IPS-18c (cell line): Measurements from ENCODE around the gene SMIM14.
"Not testable (repeated sequence)": the region's sequence is repeated elsewhere in the genome, so short reads cannot be mapped to it uniquely, and the experiment has no call there.

Experiments used
- H3K4me3 ChIP-seq: 2 replicates; pipeline ENCODE4 v1.7.0; 2013; ENCODE audit warnings: low read depth, mild to moderate bottlenecking, low read length, moderate library complexity; ENCODE audit not compliant: insufficient read depth
- H3K9me3 ChIP-seq: one replicate; pipeline ENCODE4 v1.6.1; 2013; ENCODE audit warnings: mild to moderate bottlenecking, low read length, moderate library complexity; ENCODE audit not compliant: control insufficient read depth, insufficient read depth

The SMIM14 gene

DNA sequence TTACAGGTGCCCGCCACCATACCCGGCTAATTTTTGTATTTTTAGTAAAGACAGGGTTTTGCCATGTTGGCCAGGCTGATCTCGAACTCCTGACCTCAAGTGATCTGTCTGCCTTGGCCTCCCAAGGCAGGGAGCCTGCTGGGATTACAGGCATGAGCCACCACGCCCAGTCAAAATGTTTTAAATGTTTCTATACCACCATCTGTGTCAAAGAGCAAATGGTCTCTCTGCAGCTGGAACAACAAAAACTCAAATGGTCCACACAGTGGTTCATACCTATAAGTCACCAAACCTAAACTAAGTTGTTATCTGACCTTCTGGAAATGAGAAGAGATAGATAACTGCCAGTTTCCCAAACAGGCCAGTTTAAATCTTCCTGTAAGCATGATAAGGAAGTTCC is 12.9 kb upstream of the SMIM14 start:
- not testable (repeated sequence) for H3K9me3 ChIP-seq, H3K4me3 ChIP-seq

DNA sequence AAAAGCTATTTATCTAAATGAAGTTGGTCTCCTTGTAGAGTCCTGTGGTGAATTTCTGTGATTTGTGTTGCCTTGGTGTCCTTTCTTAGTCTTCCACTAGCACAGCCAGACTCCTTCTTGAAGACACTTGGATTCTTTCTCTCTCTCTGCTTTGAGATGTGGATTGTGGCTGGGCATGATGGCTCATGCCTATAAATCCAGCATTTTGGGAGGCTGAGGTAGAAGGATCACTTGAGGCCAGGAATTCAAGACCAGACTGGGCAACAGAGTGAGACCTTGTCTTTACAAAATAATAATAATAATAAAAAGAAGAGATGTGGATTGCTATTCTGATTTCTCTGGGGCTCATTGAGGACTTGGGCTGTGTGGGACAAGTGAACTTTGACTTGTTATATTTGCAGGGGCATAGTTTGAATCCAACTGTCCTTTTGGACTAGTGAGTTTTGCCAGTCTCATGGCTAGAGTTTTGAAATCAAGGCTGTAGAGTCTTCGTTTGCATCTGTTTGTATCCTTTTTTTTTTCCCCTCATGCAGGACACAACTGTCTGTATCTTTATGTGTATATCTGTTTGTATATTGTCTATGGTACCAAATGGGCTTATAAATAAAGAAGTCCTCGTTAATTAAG is 11.1 kb upstream of the SMIM14 start:
- no peaks in the 10 kb centered on the region for H3K9me3 ChIP-seq
- no peak overlapping the region for H3K4me3 ChIP-seq

DNA sequence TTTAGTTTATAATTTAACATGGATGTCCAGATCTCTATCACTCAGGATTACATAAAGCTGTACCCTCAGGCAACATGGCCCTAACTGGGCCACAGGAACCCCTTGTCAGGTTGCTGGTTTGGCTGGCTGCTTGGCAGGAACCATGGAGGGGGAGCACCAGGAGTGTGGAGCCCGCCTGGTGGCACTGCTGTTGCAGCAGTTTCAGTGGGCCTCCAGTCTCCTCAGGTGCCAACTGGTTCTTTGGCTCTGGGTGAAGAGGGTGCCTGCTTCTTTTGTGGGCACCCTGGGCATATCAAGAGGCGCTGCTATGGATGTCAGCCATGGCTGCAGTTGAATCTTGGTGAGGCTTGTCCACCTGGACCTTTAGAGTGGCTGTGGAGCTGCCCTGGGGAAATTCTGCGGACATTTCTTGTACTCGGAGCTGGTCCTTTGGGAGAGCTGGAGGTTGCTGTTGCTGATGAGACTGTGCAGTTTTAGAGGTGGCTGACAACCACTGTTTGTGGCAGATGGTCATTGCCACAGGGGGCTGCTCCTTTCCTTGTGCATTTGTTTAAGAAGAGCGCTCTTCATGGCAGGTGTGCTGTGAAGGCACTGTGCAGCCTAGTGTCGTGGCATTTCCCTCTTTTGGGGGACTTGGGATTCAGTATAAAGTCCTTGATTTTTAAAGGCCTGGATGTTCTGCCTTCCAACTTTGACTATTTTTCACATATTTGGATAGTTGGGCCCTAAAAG is 10.3 kb upstream of the SMIM14 start:
- H3K9me3 ChIP-seq, result no peaks in the 10 kb centered on the region
- H3K4me3 ChIP-seq, result no peak overlapping the region

DNA sequence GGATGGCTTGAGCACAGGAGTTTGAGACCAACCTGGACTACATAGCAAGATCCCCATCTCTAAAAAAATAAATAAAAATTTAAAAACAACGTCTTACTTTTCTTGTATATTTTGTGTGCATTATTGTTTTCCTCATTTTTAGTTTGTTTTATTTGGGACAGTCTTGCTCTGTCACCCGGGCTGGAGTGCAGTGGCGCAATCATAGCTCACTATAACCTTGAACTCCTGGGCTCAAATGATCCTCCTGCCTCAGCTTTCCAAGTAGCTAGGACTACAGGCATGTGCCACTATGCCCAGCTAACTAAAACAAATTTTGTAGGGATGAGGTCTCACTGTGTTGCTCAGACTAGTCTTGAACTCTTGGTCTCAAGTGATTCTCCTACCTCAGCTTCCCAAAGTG is 9.5 kb upstream of the SMIM14 start:
- Histone ChIP-seq H3K4me3 (no peak overlapping the region), H3K9me3 (no peaks in the 10 kb centered on the region)

DNA sequence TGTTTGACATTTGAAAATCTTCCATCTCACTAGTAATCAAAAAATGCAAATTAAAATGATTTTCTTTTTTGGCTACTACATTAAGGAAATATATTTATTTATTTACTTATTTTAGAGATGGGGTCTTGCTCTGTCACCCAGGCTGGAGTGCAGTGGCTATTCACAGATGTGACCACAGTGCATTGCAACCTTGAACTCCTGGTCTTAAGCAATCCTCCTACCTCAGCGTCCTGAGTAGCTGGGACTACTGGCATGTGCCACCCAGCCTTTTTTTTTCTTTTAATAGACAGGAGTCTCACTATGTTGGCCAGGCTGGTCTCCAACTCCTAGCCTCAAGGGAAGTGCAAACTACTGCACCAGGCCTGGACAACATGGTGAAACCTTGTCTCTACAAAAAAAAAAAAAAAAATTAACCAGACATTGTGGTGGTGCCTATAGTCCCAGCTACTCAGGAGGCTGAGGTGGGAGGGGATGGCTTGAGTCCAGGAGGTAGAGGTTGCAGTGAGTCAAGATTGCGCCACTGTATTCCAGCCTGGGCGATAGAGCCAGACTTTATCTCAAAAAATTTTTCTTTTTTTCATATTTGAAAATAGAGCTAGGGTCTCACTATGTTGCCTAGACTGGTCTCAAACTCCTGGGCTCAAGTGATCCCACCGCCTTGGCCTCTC is 4.4 kb upstream of the SMIM14 start:
- H3K4me3 ChIP-seq, result no peak overlapping the region
- H3K9me3 ChIP-seq, result no peaks in the 10 kb centered on the region

DNA sequence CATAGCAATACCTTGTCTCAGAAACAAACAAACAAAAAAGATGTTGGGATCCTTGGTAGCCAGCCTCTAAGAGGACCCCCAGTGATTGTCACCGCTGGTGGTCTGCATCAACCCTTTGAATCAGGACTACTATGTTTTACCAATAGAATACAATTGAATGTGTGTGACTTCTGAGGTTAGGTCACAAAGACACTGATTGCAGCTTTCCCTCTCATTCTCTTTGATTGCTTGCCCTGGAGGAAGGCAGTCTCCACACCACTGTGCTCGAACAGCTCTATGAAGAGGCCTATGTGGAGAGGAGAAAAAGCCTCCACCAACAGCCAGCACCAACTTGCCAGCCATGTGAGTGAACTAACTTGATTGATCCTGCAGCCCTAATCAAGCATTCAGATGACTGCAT is 2.8 kb upstream of the SMIM14 start:
- Histone ChIP-seq H3K9me3 (no peaks in the 10 kb centered on the region), H3K4me3 (no peak overlapping the region)

DNA sequence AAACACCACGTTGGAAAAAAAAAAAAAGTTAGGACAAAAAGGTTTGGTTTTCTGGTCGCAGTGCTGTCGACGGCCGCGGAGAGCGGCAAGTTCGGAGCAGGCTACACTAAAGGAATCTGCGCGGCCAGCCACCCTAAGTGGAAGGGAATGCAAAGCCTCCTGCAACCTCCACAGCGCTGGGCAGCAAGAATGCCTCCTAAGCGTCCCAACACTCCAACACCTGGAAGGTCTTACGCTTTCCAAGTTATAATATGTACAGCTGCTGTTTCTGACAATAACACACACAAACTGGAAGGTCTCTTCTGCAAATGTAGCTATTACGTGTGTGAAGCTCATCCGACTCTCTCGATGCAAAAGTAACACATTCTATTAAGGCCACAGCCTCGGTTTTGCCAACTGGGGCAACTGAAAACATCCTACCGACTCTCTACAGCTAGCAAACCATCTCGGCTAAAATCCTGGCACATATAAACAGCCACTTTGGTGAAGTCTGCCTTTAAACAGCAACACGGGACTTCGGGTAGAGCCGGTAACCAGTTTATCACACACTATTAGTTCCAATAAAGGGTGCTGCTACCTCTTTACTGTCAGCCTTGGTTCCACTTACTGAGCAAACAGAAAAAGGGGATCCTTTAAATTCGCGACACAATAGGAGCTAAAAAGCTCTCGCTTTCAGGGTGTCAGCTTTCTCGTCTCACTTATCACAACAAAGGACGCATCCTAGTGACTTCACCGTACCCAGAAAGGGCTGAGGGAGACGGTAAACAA is 895 bp downstream of the SMIM14 start:
- Histone ChIP-seq H3K9me3 (no peaks in the 10 kb centered on the region), H3K4me3 (peak overlapping the region; percentile 65)

DNA sequence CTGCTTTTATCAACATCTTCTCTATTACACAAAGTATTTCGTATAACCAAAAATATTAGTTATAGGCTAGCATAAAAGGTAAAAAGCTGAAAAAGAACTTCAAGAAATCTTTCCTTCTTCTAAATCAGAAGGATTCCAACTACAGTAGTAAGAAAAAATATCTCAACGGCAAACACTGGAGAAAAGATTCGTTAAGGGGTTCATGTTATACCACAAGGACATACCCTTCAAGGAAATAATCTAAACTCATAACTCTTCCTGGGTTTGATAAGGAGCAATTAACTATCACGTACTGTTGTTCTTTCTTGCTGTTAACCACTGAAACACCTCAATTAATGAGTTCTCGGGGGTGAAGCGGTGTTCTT is 1.5 kb downstream of the SMIM14 start:
- H3K9me3 ChIP-seq, result no peaks in the 10 kb centered on the region
- H3K4me3 ChIP-seq, result peak overlapping the region; percentile 65

DNA sequence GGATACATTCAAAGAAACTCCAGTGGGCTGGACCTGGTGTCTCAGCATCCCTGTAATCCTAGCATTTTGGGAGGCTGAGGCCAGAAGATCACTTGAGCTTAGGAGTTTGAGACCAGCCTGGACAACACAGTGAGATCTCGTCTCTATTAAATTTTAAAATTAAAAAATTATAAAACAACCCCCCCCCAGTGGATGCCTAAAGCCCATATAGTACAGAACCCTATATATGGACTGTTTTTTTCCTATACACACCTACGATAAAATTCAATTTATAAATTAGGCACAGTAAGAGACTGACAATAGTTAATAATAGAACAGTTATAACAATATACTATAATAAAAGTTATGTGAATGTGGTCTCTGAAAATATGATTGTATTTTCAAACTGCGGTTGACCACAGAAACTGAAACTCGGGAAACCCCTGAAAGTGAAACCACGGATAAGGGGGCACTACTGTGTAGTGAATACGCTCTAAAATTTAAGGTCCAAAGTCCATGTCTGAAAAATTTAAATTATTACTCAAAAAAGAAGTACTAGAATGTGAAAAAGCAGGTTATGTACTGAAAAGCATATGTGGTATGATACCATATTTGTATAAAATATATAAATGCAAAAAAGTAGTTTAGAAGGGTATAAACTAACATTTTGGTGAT is 2.0 kb downstream of the SMIM14 start:
- H3K4me3 ChIP-seq, result no peak overlapping the region; the same call in 1 of the 2 replicates
- H3K9me3 ChIP-seq, result no peaks in the 10 kb centered on the region

DNA sequence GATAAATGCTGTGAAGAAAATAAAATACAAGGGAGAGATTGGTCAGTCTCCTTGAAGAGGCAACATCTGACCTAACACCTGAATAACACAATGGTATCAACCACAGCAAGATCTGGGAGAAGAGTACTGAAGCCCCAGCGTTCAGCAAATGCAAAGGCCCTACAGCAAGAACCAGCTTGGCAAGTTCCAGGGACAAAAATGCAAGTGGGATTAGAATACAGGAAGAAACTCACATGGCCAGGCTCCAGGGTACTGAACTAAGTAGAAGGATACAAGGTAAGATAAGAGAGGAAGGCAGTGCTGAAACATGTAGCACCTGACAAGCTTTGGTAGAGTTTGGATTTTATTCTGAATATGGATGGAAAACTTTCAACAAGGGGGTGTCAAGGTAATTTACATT is 3.6 kb downstream of the SMIM14 start:
- H3K4me3 ChIP-seq, result no peak overlapping the region
- no peaks in the 10 kb centered on the region for H3K9me3 ChIP-seq

DNA sequence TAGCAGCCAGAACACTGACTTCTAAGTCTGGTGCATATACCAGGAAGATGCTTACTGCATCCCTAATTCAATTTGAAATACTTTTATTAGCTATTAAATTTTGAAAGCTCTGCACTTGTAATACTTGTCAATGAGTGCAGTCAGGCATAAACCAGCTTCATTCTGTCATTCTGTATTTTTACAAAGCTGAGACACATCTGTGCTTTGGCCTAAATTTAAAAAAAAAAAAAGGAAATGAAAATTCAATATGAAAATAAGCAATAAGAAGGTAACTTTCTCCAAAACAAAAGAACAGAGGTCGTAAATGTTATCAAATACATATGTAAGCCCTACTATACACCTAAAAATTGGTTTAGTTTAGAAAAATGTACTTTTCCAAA is 7.0 kb downstream of the SMIM14 start:
- Histone ChIP-seq H3K4me3 (no peak overlapping the region), H3K9me3 (no peaks in the 10 kb centered on the region)

DNA sequence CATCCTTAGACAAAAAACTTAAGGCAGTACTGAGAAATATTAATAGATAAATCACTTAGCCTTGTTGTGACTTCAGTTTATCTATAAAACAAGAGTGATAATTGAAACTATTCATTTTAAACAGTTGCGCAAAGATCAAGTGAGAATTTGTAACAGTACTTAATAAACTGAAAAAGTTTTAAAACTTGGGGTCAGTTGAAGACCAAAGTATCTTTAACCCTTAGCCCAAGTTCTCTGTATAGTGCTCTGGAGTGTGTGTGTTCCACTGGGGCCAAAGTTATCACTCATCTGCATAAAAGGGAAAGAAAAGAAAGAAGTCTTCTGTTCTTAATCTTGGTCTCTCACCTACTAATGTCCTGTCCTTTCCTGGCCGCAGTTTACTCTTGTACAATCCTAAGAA is 11.3 kb downstream of the SMIM14 start:
- no peaks in the 10 kb centered on the region for H3K9me3 ChIP-seq
- no peak overlapping the region for H3K4me3 ChIP-seq

DNA sequence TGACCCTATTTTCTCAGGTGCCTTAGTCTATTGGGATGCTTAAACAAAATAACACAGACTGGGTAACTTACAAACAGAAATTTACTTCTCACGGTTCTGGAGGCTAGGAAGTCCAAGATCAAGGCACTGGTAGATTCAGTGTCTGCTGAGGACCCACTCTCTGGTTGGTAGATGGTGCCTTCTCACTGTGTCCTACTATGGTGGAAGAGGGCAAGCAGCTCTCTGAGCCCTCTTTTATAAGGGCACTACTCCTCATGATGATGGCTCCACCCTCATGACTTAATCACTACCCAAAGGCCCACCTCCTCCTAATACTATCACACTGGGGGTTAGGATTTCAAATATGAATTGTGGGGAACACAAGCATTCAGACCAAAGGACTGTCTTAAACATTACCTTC is 11.8 kb downstream of the SMIM14 start:
- Histone ChIP-seq H3K9me3 (no peaks in the 10 kb centered on the region), H3K4me3 (no peak overlapping the region)

DNA sequence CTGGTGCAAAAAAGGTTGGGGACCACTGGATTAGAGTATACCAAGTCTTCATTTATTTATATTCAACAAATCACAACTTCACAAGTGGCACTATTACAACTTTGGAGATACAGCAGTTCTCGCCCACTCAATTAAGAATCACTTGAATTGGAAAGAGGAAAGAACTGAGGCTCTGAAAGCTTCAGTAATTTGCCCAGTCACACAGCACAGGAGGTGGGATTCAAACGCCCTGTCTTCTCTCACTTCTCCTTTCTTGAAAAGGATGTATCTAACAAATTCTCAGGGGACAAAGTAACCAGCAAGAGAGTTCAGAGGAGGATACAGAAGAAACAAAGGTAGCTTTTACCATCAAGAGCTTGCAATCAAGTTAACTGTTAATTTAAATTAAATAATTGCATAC is 12.4 kb downstream of the SMIM14 start:
- H3K4me3 ChIP-seq, result no peak overlapping the region
- H3K9me3 ChIP-seq, result no peaks in the 10 kb centered on the region

DNA sequence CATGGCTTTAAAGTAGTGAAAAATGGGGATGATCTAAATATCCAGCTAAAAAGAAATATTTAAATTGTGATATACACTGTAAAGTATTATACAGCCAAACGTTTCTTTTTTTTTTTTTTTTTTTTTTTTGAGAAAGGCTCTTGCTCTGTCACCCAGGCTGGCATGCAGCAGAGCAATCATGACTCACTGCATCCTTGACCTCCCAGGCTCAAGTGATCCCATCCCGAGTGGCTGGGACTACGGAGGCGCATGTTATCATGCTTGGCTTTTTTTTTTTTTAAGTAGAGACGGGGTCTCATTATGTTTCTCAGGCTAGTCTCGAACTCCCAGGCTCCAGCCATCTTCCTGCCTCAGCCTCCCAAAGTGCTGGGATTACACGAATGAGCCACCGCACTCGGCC is 17.1 kb downstream of the SMIM14 start:
- no peaks in the 10 kb centered on the region for H3K9me3 ChIP-seq
- H3K4me3 ChIP-seq, result no peak overlapping the region

DNA sequence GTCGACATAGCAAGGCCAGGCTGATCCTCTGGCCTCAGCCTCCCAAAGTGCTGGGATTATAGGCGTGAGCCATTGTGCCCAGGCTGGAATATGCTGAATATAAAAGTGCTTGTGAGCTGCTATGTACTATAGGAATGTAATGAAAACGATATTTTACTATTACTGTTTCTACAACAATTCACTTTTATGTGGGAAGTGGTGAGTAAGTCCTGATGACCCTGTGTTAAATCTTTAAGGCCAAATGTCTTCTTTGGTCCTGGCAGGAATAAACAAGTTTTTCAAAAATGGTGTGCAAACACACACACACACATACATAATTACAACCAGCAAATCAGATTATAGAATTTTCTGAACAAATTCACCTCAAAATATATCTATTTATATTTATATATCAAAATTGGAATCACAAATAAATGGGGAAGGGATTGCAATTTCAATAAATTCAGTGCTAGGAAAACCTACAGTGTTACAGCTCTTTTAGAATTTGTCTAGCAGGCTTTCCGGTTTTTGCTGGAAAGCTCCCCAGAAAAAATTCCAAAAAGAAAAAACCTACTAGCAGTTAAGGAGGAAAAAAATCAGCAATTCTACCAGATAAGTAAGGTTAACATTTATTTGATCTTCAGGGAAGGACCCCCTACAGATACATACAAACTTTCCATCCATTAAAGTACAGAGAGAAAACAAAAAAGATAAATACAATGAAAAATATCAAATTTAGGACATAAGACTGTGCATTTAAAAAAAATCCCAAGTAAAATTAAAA is 17.9 kb downstream of the SMIM14 start:
- no peaks in the 10 kb centered on the region for H3K9me3 ChIP-seq
- no peak overlapping the region for H3K4me3 ChIP-seq

DNA sequence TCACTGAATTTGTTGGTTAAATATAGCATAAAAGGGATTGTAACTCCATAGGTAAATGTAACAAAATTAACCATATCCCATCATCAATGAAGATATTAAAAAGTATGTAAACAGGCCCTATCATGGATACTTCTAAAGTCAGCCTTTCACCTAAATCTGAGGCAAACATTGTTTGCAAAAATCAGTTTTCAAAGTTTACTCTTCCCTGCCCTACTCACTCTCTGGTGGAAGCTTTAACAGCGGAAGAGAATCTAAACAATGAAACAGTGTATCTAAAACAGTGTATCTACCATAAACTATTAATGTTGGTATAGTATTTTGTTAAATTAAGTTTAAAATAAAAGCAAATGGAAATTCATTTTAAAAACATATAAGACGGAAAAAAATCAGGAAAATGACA is 21.1 kb downstream of the SMIM14 start:
- Histone ChIP-seq H3K9me3 (no peaks in the 10 kb centered on the region), H3K4me3 (no peak overlapping the region)
